Mesenchymal stem cell (in vitro differentiated cells and primary cell): ENCODE data around the gene TMEM190. TPM values are rescaled to one million over a fixed set of nuclear protein-coding genes. Genes with fewer than 3 reads are reported as not detected.
"Not testable (repeated sequence)": the region's sequence is repeated elsewhere in the genome, so short reads cannot be mapped to it uniquely, and the experiment has no call there.

Experiments used
- DNase-seq: peaks from one replicate; pipeline ENCODE4 v3.0.0-alpha.2; 2013
- H2AFZ ChIP-seq: one replicate; pipeline ENCODE4 v1.6.1; 2013; ENCODE audit warnings: low read depth, mild to moderate bottlenecking, control low read depth, inconsistent platforms, low read length, moderate library complexity
- H2AK5ac ChIP-seq: 2 replicates; pipeline ENCODE4 v1.6.1; 2013; ENCODE audit warnings: low read length, moderate library complexity, mild to moderate bottlenecking, inconsistent platforms; ENCODE audit not compliant: severe bottlenecking
- H2BK120ac ChIP-seq: one replicate; pipeline ENCODE4 v1.6.1; 2013; ENCODE audit warnings: low read depth, mild to moderate bottlenecking, inconsistent platforms, low read length, moderate library complexity
- H2BK12ac ChIP-seq, 2 experiments: one replicate each; pipeline ENCODE4 v1.6.1; 2013; ENCODE audit warnings: inconsistent platforms in 2 of 2, low read length in 2 of 2, mild to moderate bottlenecking in 2 of 2, moderate library complexity in 2 of 2, control low read depth in 1 of 2
- H2BK15ac ChIP-seq: one replicate; pipeline ENCODE4 v1.6.1; 2013; ENCODE audit warnings: mild to moderate bottlenecking, low read depth, inconsistent platforms; ENCODE audit not compliant: poor library complexity, severe bottlenecking
- H2BK5ac ChIP-seq: 2 replicates; pipeline ENCODE4 v1.6.1; 2013; ENCODE audit warnings: low read depth, mild to moderate bottlenecking, low read length, control low read depth, inconsistent platforms; ENCODE audit not compliant: poor library complexity, severe bottlenecking
- H3K14ac ChIP-seq, 2 experiments: one replicate each; pipeline ENCODE4 v1.6.1; 2013; ENCODE audit warnings: inconsistent platforms in 2 of 2, low read length in 2 of 2, control low read depth in 1 of 2, mild to moderate bottlenecking in 1 of 2, moderate library complexity in 1 of 2
- H3K18ac ChIP-seq, 2 experiments: one replicate each; pipeline ENCODE4 v1.6.1; 2013; ENCODE audit warnings: inconsistent platforms in 2 of 2, low read length in 2 of 2, control low read depth in 1 of 2, low read depth in 1 of 2, mild to moderate bottlenecking in 1 of 2
- H3K23ac ChIP-seq, 2 experiments: one replicate each; pipeline ENCODE4 v1.6.1; 2013; ENCODE audit warnings: inconsistent platforms in 2 of 2, low read length in 2 of 2, mild to moderate bottlenecking in 2 of 2, moderate library complexity in 2 of 2, control low read depth in 1 of 2
- H3K27ac ChIP-seq: 2 replicates; pipeline ENCODE4 v1.5.1; 2013; ENCODE audit warnings: mild to moderate bottlenecking, moderate library complexity, low read length, control low read depth, inconsistent platforms; ENCODE audit not compliant: poor library complexity, severe bottlenecking
- H3K27me3 ChIP-seq, 2 experiments: 2 replicates each; pipeline versions ENCODE4 v1.6.1 to v1.7.0; 2013; ENCODE audit warnings: low read length in 2 of 2, mild to moderate bottlenecking in 2 of 2, moderate library complexity in 2 of 2, control low read depth in 1 of 2, inconsistent platforms in 1 of 2; ENCODE audit not compliant: control insufficient read depth in 1 of 2, insufficient read depth in 1 of 2
- H3K36me3 ChIP-seq, 2 experiments: 2 replicates each; pipeline versions ENCODE4 v1.6.1 to v1.7.0; 2013; ENCODE audit warnings: low read length in 2 of 2, control low read depth in 1 of 2, inconsistent platforms in 1 of 2, low read depth in 1 of 2, mild to moderate bottlenecking in 1 of 2; ENCODE audit not compliant: insufficient read depth in 2 of 2, control insufficient read depth in 1 of 2
- H3K4ac ChIP-seq, 2 experiments: one replicate each; pipeline ENCODE4 v1.6.1; 2013; ENCODE audit warnings: inconsistent platforms in 2 of 2, low read length in 2 of 2, mild to moderate bottlenecking in 2 of 2, moderate library complexity in 2 of 2, control low read depth in 1 of 2, low read depth in 1 of 2
- H3K4me1 ChIP-seq: 2 replicates; pipeline ENCODE4 v1.6.1; 2013; ENCODE audit warnings: low read depth, low read length, control low read depth; ENCODE audit not compliant: control insufficient read depth, insufficient read depth
- H3K4me2 ChIP-seq: 2 replicates; pipeline ENCODE4 v1.6.1; 2013; ENCODE audit warnings: low read length, mild to moderate bottlenecking, inconsistent platforms; ENCODE audit not compliant: poor library complexity, severe bottlenecking
- H3K4me3 ChIP-seq, 2 experiments: 2 replicates each; pipeline versions ENCODE4 v1.5.1 to v1.7.0; 2013; ENCODE audit warnings: low read length in 2 of 2, mild to moderate bottlenecking in 2 of 2, control low read depth in 1 of 2, low read depth in 1 of 2; ENCODE audit not compliant: insufficient read depth in 1 of 2
- H3K79me1 ChIP-seq: replicated peaks from 2 replicates; pipeline ENCODE4 v1.6.1; 2013; ENCODE audit warnings: mild to moderate bottlenecking, control low read depth, low read length, inconsistent platforms; ENCODE audit not compliant: poor library complexity, severe bottlenecking
- H3K9ac ChIP-seq: 2 replicates; pipeline ENCODE4 v1.7.0; 2013; ENCODE audit warnings: mild to moderate bottlenecking, low read length, moderate library complexity
- H3K9me3 ChIP-seq: 2 replicates; pipeline ENCODE4 v1.7.0; 2013; ENCODE audit warnings: mild to moderate bottlenecking, low read length; ENCODE audit not compliant: control insufficient read depth
- H4K8ac ChIP-seq: one replicate; pipeline ENCODE4 v1.6.1; 2013; ENCODE audit warnings: inconsistent platforms, mild to moderate bottlenecking, low read length, moderate library complexity
- H4K91ac ChIP-seq: one replicate; pipeline ENCODE4 v1.6.1; 2013; ENCODE audit warnings: mild to moderate bottlenecking, low read length, inconsistent platforms
- WGBS: methylation state at CpG from one replicate; pipeline ENCODE4 v1.1.7; 2013; ENCODE audit warnings: mixed read lengths; 5-methylcytosine and 5-hydroxymethylcytosine counted together
- polyA plus RNA-seq, 2 experiments: library from polyadenylated mRNA; stranded (reverse); fragments of 200-250 nt; gene quantifications; one replicate each; pipeline ENCODE4 v1.2.3, GENCODE V29; 2013

Gene TMEM190
- polyA plus RNA-seq (2013, experiment 1 of 2): 0.26 TPM
- 0.08 TPM for polyA plus RNA-seq (2013, experiment 2 of 2)

DNA sequence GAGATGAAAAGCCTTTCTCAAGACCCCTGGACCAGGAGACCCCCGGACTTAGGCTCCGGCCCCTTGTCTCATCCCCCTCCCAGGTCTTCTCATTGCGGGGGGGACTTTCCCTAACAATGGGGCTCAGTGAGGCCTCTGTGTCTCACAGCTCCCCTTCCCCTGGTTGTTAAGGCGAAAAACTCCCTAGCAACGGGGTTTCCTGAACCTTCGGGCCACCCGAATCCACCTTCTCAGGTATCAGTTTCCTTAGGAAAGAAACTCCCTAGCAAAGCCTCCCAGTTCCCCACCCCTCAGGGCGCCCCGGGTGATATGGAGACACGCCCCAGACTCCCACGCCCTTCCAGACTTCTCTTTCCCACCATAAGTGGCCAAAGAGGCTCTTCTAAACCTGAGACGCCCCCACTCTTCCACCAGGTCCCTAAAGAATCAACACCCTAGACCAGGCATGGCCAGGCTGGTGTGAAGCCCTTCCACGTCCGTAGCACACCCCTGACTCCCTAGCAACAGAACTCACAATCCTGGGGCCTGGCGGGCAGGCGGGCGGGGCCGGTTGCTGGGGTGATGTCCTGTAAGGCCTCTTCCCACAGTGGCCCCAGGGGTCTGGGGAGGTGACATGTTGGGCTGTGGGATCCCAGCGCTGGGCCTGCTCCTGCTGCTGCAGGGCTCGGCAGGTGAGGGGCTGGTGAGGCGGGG is at the start of gene TMEM190:
TSS of gene TMEM190 (plus strand) at position 586 of the 693 bp plus-strand sequence. CDS start at position 614, 28 bp downstream.
- Histone ChIP-seq H4K8ac (peak within 1 kb of the TSS; percentile 13), H3K4ac (no peak within 1 kb of the TSS), H2BK120ac (no peak within 1 kb of the TSS)

DNA sequence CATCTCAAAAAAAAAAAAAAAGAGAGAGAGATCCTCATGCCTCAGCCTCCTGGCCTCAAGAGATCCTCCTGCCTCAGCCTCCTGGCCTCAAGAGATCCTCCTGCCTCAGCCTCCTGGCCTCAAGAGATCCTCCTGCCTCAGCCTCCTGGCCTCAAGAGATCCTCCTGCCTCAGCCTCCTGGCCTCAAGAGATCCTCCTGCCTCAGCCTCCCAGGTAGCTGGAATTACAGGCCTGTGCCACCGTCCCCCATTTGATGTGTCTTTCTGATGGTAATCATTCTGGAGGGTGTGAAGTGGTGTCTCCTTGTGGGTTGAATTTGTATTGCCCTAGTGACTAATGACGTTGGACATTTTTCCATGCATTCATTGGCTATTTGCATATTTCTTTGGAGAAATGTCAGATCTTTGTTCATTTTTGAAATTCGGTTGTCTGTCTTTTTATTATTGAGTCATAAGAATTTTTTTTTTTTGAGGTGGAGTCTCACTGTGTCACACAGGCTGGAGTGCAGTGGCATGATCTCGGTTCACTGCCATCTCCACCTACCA is 47.8 kb upstream of the TMEM190 start:
- H2BK120ac ChIP-seq, H2AK5ac ChIP-seq, H4K8ac ChIP-seq, H3K18ac ChIP-seq, H2BK12ac ChIP-seq, H2BK5ac ChIP-seq, H3K9ac ChIP-seq, H3K4me3 ChIP-seq, H3K4ac ChIP-seq, DNase-seq, H3K4me1 ChIP-seq, H3K27me3 ChIP-seq, H3K9me3 ChIP-seq, H4K91ac ChIP-seq, H2AFZ ChIP-seq, H2BK15ac ChIP-seq, H3K36me3 ChIP-seq, H3K23ac ChIP-seq, H3K79me1 ChIP-seq, H3K27ac ChIP-seq, H3K14ac ChIP-seq, H3K4me2 ChIP-seq: not testable (repeated sequence)
- 90% methylated on average over 4 of the region's 4 CpGs for WGBS

More for the DNA sequence above, at the start of gene TMEM190:
- Histone ChIP-seq H3K27ac (no peak within 1 kb of the TSS), H2BK12ac (peak within 1 kb of the TSS in 1 of 2 experiments; percentile 3), H3K79me1 (no peaks in the 10 kb centered on the region), H3K14ac (peak within 1 kb of the TSS in 1 of 2 experiments; percentile 26), H3K4me2 (no peak within 1 kb of the TSS), H3K36me3 (no peaks in the 10 kb centered on the region), H3K9ac (no peak within 1 kb of the TSS), H3K27me3 (peaks cover 0 to 30% of the 10 kb centered on the region in 2 experiments), H2BK5ac (no peak within 1 kb of the TSS), H3K9me3 (no peaks in the 10 kb centered on the region), H3K4me3 (no peak within 1 kb of the TSS), H4K91ac (no peak within 1 kb of the TSS), H3K18ac (peak within 1 kb of the TSS in 1 of 2 experiments; percentile 25), H2AK5ac (peak within 1 kb of the TSS; percentile 85), H3K4me1 (peaks cover 55% of the 10 kb centered on the region), H2AFZ (no peak within 1 kb of the TSS), H3K23ac (peak within 1 kb of the TSS in 1 of 2 experiments; percentile 56), H2BK15ac (no peak within 1 kb of the TSS)
- WGBS: 54% methylated on average over 19 of the region's 21 CpGs
- no peak for DNase-seq

DNA sequence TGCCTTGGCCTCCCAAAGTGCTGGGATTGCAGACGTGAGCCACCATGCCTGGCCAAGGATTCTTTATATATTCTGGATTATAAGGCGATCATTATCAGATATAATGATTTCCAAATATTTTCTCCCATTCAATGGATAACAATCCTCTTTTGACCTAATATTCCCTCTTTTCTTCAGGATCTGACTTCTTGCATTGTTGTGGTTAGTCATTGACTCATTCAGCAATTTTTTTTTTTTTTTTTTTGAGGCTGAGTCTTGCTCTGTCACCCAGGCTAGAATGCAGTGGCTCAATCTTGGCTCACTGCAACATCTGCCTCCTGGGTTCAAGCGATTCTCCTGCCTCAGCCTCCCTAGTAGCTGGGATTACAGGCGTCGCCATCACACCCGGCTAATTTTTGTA is 46.8 kb upstream of the TMEM190 start:
- not testable (repeated sequence) for H3K36me3 ChIP-seq, H3K14ac ChIP-seq, H3K23ac ChIP-seq, H4K8ac ChIP-seq, DNase-seq, H3K27me3 ChIP-seq, H2BK120ac ChIP-seq, H2BK5ac ChIP-seq, H3K4ac ChIP-seq, H3K27ac ChIP-seq, H3K9ac ChIP-seq, H3K18ac ChIP-seq, H2BK15ac ChIP-seq, H2AK5ac ChIP-seq, H3K4me1 ChIP-seq, H2AFZ ChIP-seq, H2BK12ac ChIP-seq, H4K91ac ChIP-seq, H3K4me3 ChIP-seq, H3K79me1 ChIP-seq, H3K9me3 ChIP-seq, H3K4me2 ChIP-seq
- WGBS: 94% methylated on average over 4 of the region's 6 CpGs

DNA sequence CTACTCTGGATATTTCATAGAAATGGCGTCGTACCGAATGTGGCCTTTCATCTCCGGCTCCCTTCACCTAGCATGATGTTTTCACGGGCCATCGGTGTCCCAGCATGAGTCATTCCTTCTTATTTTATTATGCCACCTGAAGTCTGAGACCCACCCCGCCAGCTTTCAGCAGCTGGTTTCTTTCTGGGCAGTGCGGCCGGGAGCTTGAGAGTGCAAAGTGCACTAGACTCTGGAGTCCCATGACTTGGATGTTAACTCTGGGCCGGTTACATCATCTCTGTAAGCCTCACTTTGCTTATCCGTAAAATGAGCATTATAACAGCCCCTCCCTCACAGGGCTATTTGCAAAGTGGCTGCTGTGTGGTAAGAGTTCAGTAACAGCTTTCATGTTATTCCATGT is 42.8 kb upstream of the TMEM190 start:
- Histone ChIP-seq H3K27ac (no peak overlapping the region), H3K9me3 (no peaks in the 10 kb centered on the region)
- WGBS: 93% methylated on average over 11 of the region's 11 CpGs

More for the DNA sequence above, 42.8 kb upstream of the TMEM190 start:
- H4K91ac ChIP-seq: no peak overlapping the region
- H4K8ac ChIP-seq: no peak overlapping the region
- no peak overlapping the region for H2AFZ ChIP-seq
- H3K9ac ChIP-seq: no peak overlapping the region
- H3K4me3 ChIP-seq: no peak overlapping the region
- H3K4ac ChIP-seq: no peak overlapping the region
- no peak overlapping the region for H2AK5ac ChIP-seq
- no peak overlapping the region for H2BK15ac ChIP-seq
- no peak overlapping the region for H2BK5ac ChIP-seq
- no peak overlapping the region for H2BK120ac ChIP-seq
- H3K4me2 ChIP-seq: no peak overlapping the region
- no peaks in the 10 kb centered on the region for H3K79me1 ChIP-seq
- H3K18ac ChIP-seq: no peak overlapping the region
- no peak overlapping the region for H3K14ac ChIP-seq
- peak overlapping the region in 1 of 2 experiments; percentile 29 for H3K23ac ChIP-seq
- no peak for DNase-seq
- no peaks in the 10 kb centered on the region for H3K36me3 ChIP-seq
- peaks cover 0 to 13% of the 10 kb centered on the region in 2 experiments for H3K27me3 ChIP-seq
- H2BK12ac ChIP-seq: no peak overlapping the region
- peaks cover 4% of the 10 kb centered on the region for H3K4me1 ChIP-seq
